GM19328 (cell line): ENCODE results near the gene NLK.

Experiments
- ATAC-seq: cut with Tn5 transposase; IDR thresholded peaks from one replicate; pipeline ENCODE4 v1.9.1; 2021; ENCODE audit warnings: mild to moderate bottlenecking, moderate library complexity; ENCODE audit not compliant: unreplicated experiment

Gene NLK

DNA sequence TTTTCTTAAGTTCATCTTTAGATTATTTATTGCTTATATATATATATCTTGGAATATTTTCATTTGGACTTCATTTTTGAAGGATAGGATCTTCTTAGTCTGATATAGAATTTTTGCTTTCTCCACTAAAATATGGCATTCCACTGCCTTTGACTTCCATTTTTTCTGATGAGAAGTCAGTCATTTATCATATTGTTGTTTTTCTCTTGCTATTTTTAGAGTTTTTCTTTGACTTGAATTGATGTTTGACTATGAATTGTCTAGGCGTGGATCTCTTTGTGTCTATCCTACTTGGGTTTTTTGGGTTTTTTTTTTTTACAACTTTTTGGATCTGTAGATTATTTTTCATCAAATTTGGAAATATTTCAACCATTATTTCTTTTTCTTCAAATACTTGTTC lies 67.7 kb downstream of the NLK start:
- ATAC-seq = no peak

GRCh38 chr17:28112181-28112580 lies 69.7 kb downstream of the NLK start:
- ATAC-seq = no peak

DNA sequence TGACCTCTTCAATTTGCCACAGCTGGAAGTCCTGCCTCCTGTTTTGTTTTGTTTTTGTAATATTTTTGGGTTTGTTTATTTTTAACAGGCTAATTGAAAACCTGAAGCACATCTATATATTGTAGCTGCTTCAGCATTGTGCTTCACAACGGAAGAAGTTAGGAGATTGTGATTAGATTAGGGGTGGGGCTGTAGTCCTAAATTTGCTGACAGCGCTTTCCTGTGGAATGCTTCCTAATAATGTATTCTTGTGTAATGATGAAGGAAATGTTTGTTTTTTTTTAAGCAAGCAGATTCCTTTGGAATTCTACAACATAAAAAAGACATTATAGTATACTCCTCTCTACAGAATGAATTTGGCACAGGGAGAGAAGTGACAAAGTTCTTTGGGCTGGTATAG lies 70.1 kb downstream of the NLK start:
- ATAC-seq = no peak

DNA sequence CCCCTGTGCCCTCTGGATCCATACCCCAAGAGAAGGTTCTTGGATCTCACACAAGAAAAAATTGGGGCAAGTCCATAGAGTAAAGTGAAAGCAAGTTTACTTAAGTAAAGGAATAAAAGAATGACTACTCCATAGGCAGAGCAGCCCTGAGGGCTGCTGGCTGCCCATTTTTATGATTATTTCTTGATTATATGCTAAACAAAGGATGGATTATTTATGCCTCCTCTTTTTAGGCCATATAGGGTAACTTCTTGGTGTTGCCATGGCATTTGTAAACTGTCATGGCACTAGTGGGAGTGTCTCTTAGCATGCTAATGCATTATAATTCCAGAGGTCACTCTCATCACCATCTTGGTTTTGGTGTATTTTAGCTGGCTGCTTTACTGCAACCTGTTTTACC lies 70.8 kb downstream of the NLK start:
- no peak for ATAC-seq

- no peak for ATAC-seq
These were observed 72.6 kb downstream of the NLK start for GRCh38 chr17:28115046-28115445.

- no peak for ATAC-seq
These were observed 74.8 kb downstream of the NLK start for GRCh38 chr17:28117304-28117703.

DNA sequence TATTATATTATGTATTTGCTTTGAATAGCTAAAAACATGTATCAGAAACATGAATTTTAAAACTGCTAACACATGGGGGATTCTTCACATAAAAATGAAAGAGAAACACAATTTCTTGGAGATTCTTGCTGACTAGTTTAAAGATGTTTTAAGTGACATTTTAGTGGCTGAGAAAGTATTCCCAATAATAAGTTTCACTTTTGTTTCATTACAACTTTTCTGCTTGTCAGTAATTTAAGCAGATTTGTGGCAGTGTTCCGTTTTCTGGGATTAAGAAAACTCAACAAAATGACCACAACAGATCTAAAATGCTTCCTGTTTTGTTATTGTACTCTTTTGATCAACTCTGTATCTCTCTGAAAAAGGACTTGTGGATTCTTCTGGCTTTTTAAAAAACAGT lies 75.9 kb downstream of the NLK start:
- no peak for ATAC-seq

DNA sequence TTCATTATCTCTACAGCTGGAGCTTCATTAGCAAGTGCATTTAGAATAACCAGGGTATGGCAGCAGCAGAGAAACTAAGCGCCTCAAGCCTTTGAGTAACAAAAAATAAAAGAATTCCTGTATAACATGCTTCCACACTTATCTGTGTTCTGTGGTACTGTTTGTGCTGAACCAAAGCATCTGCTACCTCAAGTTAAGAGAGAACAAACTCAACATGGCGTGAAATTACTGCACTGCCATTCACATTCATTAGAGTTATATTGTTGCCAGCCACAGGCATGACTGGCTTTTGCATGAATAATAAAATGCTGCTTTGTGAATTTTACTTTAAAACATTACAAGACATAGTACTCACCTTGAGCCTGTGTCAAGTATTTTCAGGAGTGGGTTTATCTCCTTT lies 76.6 kb downstream of the NLK start:
- ATAC-seq = no peak

DNA sequence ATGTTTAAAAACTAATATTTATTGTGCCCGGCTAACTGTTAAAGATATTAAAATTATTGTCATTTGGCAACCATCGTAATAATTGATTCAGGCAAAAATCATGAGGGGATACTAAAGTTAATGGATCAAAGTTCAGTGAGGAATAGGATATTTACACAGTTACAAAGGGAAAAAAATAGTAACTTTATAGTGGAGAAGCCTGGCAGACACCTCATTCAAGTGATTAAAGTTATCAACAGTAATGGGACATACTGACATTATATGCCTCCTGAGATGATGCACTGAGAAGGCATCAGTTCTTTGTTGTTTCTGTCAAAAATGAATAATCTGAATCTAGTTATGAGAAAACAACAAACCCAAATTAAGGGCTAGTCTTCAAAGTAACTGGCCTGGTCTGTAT lies 77.1 kb downstream of the NLK start:
- no peak for ATAC-seq

DNA sequence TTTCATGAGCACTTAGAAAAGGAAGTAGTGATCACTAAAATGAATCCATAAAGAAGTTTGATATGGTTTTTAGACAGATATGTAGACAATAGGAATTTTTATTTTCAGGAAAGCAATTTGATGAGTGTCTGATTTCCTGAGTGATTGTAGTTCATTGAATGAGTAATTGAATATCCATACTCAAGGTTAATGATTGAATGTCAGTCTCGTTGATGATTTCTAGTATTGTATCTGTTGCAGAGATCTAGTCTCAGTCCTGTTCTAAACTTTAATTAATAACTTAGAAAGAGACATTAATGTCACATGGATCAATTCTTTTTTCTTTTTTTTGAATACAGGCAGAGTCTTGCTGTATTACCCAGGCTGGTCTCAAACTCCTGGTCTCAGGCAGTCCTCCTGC lies 78.3 kb downstream of the NLK start:
- no peak for ATAC-seq

DNA sequence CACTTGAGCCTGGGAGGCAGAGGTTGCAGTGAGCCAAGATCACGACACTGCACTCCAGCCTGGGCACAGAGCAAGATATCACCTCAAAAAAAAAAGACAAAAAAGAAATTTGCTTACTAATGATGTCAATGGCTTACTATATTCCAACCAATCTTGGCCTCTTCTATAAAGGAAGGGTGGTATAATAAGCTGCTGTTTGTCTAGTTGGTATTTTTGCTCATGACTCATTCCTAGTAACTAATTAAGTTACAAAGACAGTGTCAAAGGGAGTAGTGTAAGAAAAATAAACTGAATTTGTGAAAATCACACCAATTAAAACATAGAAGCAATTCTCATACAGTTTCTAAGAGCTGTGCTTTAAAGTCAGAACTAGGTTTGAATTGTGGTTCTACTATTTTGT lies 82.5 kb downstream of the NLK start:
- ATAC-seq = no peak

GRCh38 chr17:28125526-28126378 lies 83.3 kb downstream of the NLK start:
- ATAC-seq = no peak

DNA sequence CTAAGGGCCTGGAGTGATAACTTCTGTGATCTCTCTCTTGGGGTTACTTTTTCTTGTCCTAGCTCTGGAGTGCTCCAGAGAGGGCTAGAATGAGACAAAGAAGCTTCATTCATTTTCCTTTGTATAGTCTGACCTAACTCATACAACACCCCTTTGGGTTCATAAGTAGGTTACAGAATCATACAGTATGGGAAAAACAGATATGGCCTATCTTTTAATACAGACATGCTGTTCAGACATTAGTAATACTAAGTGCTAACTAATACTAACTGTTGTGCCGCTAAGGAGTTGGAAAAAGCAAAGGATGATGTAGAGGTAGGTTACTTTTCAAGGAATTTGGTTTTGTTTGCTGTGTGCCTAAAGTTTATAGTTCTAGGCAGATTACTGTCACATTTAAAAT lies 84.7 kb downstream of the NLK start:
- ATAC-seq = no peak

DNA sequence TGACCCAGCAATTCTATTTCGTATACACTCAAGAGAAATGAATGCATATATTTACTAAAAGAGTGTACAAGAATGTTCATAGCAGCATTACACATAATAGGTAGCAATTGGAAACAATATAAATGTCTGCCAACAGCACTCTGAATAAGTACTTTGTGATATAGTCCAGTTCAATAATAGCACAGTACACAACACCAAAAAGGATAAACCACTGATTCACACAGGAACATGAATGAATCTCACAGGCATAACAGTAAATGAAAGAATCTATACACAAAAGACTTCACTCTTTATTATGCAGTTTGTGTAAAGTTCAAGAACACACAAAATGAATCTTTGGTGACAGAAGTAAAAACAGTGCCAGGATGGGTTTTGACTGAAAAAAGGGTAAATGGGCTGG lies 86.3 kb downstream of the NLK start:
- no peak for ATAC-seq

GRCh38 chr17:28130472-28130871 lies 88.0 kb downstream of the NLK start:
- no peak for ATAC-seq

- no peak for ATAC-seq
These were observed 89.1 kb downstream of the NLK start for GRCh38 chr17:28131599-28131998.

GRCh38 chr17:28133562-28133970 lies 91.1 kb downstream of the NLK start:
- no peak for ATAC-seq

DNA sequence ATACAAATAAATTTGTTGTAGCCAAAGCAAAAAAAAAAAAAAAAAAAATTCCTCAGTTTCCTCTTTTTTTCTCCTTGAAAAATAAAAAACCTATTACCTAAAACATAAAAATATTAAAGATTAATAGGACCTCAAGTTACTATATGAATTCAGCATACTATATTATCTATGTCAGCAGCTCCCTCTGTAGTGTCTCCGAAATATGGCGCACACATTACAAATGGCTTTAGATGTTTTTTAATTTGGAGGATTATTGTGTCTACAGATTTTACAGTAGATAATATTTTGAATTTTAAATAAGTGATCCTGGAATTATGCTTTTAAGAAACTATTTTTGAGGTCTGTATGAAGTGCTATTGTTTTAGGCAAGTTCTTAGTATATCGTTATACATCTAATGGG lies 94.4 kb downstream of the NLK start:
- no peak for ATAC-seq

- no peak for ATAC-seq
These were observed 97.3 kb downstream of the NLK start for GRCh38 chr17:28139822-28140221.

- no peak for ATAC-seq
These were observed 98.8 kb downstream of the NLK start for GRCh38 chr17:28141313-28141712.

DNA sequence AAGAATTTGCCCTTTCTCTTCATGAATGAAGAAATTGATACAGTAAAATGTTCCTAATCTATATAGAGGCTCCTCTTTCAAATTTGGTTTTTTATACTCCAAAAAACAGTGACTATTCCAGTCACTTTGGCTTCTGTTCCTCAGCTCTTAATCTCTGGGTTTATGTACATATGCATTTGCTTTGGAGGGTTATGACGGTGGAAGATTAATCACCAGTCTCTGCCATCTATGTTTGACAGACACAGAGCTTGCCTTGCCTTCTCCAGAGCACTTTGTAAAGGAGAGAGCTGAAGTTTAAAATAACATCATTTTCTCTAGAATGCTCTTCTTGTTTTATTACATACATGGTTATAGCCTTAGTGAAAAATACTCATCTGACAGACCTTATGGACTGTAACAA lies 99.3 kb downstream of the NLK start:
- no peak for ATAC-seq

- ATAC-seq = no peak
These were observed 99.8 kb downstream of the NLK start for GRCh38 chr17:28142305-28142704.

GRCh38 chr17:28144019-28144418 lies 101.5 kb downstream of the NLK start:
- ATAC-seq = no peak
